HG03045 (cell line): ENCODE measurements around the gene MAPT.
"Not testable (repeated sequence)": the region's sequence is repeated elsewhere in the genome, so short reads cannot be mapped to it uniquely, and the experiment has no call there.

Experiments
- ATAC-seq: cut with Tn5 transposase; IDR thresholded peaks from one replicate; pipeline ENCODE4 v1.9.1; 2021; ENCODE audit warnings: mild to moderate bottlenecking, moderate library complexity; ENCODE audit not compliant: unreplicated experiment

The MAPT gene

DNA sequence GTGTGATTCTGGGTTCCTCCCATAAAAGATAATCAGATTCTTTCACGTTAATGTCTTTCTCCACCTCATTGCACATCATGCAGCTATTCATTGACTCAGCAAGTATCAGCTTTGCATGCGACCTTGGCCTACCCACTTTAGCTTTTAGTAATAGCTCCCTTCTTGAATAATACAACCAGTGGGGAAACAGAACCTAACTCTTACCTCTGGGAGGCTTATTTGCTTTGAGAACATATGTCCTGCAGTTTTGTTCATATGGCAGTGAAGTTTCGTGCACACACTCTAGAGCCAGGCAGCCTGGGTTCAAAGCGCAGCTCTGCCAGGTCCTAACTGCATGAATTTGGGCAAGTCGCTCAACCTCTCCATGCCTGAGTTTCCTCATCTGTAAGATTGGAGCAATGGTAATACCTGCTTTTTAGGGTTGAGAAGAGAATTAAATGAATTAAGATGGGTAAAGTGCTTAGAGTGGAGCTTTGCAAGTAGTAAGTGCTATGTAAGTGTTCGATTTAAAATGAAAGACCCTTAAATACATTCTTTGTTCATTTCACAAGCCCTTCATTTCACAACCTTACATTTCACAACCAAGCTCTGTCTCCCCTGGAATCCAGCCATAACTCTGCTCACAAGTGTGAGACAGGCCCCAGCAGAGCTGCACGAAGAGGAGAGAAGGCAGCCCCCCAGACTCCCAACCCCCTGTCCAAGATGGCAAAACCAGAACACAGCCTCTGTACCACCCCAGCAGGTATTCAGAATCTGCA is 29.3 kb downstream of the MAPT start:
- ATAC-seq: no peak

DNA sequence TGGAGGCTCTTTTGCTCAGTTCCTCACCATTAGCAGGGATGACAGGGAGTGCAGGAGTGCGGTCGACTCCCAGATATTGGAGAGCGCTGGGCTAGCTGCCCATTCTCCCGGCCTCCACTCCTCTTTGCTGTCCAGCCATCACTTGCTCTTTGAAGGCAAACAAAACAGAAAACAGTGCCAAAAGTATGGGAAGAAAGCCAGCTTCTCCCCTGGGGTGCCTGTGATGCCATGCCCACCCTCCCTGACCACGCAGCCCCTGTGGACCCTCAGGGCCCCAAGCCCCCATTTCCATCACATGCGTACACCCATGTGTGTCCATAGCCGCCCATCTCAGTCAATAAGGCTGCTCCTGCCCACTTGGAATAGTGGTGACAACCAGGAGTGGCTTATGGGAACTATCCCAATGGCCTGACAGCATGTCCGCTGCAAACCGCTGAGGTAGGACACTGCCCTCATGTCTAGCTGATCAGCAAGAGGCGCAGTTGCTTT is 30.0 kb downstream of the MAPT start:
- no peak for ATAC-seq

DNA sequence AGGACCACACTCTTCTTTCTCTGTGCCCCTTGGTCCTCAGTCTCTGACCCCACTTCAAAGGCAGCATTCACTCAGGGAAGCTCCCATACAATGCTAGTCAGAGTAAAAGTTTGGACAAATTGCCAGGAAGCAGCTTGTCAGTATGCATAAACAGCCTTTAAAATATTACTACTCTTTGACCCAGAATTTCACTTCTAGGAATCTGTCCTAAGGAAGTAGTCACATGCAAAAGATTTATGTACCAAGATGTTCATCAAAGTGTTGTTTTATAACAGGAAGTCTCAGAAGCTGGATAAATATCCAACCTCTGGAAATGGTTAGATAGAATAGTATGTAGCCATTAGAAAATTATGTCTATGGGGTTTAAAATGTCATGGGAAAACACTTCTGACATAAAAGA is 31.0 kb downstream of the MAPT start:
- ATAC-seq: no peak

DNA sequence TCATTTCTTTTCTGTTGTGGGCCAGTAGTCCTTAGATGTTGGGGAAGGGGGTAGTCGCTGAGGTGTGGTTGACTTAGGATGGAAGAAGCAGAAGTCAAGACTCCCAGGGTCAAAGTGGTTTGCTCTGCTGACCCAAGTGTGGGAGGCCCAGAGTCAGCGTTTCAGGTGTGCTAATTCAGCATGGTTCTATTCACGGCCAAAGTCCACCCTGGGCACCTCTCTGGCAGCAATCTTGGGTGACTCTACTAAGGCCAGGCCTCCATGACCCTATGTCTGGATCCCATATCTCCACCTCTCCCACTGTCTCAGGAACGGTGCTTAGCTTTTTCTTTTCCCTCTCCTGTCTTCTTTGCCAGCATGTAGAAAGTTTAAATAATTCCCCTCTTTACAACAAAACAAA is 32.9 kb downstream of the MAPT start:
- no peak for ATAC-seq

DNA sequence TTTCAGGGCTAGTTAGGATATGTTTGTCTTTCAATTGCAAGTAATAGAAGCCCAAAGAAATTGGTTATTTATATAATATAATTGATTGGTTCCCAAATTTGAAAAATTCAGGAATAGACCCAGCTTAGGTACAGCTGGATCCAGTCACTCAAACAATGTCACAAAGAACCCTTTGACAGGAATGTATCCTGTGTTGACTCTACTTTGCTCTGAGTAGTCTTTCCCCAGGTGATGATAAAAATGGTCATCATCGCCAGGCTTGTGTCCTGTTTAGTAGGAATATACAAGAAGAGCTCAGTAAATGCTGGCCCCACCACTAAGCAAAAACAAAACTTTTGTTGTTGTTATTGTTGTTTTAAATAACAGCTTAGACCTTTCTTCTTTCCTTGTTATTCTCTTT is 35.0 kb downstream of the MAPT start:
- ATAC-seq: no peak

DNA sequence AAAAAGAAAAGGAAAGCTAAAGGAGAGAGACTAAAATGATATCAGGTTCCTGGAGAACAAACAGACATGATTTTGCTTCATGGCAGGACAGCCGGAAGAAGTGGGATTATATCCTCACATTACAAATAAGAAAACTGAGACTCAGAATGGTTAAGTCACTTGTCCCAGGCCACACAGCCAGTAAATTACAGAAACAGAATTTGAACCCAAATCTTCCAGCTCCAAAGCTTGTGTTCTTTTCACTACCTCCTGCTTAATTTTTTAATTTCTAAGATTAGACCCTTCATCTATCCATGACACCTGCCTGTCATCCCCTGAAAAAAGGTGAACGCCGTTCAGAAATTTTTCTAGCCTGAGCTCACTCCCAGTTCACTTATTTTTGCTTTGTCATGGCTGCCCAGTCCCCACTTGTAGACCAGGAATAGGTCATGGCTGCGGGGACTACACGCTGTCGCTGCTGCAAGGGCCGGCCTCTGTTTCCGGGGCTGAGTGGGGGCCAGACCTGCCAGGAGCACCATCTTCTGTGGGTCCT is 36.1 kb downstream of the MAPT start:
- no peak for ATAC-seq

DNA sequence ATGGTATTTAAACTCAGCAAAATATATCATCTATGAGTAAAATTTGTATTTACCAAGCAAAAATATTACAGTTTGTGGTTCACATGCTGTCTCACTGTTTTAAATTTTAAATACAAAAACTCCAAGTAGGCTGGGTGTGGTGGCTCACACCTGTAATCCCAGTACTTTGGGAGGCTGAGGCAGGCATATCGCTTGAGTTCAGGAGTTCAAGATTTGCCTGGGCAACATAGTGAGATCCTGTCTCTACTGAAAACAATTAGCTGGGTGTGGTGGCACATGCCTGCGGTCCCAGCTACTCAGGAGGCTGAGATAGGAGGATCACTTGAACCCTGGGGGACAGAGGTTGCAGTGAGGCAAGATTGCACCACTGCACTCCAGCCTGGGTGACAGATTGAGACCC is 37.3 kb downstream of the MAPT start:
- ATAC-seq: no peak

DNA sequence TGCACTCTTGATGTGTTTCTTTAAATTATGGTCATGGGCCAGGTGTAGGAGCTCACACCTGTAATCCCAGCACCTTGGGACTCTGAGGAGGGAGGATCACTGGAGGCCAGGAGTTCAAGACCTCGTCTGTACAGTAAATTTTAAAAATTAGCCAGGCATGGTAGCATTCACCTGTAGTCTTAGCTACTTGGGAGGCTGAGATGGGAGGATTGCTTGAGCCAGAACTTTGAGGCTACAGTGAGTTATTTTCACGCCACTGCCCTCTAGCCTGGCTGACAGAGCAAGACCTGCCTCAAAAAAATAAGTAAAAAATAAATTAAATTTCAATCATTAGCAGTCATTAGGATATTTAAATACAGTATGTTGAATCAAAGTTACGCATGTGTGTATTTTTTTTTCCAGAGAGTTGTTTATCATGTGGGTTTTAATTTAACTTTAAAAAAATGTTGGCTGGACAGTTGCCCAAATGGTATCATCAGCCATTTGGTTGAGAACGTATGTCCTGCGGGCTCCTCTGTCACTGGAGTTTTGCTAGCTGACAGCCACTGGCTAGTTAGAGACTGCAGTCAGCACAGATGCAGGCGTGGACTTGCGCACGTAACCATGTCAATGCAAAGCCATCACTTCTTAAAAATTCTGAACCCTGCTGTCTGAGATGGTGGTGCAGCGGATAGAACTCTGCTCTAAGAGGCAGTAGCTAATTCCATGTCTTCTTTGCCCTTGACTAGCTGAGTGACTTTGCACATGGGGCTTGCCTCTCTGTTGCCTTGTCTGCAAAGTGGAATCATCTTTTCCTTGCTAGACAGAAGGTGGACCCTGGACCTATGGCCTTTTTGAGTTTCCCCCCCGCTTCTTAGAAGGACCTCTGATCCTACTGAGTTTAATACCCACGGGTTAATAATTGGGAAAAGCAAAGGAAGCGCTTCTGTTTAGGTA is 40.0 kb downstream of the MAPT start:
- ATAC-seq: no peak

DNA sequence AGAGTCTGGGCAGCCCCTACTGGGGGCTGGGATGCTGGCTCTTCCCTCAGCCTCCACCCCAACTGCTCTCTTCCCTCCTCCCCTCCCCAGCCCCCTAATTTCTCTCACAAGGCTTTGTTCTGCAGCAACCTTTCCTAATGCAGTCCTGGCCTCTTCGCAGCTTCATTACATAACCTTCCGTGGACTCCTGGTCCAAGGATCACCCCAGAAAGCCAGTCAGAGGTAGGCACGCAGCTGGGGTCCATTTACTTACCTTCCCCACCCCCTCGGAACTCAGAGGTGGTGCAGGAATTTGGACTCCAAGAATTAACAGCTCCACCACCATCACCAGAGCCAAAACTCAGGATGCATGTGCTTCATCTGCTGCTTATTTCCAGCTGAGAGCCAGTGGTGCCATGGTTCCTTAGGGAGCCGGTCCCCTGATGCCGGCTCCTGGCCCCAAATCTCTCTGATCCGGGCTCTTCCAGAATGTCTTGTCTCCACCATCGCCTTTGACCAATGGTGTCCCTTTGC is 40.9 kb downstream of the MAPT start:
- ATAC-seq: no peak

DNA sequence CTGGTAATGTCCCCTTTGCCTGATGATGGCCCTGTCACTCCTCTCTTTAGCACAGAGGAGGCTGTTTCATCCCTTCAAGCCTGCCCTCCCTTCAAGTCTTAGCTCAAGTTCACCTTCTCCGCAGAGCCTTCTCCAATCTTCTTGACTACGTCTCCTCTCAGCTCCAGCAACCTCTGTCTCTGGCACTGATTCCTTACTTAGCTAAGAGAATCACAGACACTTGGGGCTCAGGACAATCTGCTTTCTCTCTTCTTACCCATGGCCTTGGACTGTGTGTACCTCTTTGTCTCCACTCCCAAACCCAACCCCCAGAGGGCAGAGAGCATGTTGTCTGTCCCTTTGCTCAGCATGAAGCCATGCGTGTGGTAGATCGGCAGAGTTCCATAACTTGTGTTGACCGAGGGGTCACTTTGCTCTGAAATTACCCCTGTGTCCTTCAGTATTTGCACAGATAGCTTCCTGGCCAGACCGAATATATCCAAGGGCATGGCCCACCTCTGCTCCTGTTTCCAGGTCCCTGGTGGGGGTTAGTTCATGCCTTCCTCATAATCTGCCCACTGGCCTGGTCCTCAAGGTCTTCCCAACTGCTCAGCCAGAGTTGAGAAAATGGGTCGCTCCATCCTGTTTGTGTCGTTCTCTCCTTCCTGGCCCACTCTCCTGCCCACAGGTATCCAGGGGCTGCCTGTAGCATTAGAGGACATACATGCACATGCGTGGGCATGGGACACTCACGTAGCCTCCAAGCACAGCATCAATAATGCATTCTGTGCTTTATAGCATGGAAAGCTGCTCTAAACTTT is 41.6 kb downstream of the MAPT start:
- no peak for ATAC-seq

DNA sequence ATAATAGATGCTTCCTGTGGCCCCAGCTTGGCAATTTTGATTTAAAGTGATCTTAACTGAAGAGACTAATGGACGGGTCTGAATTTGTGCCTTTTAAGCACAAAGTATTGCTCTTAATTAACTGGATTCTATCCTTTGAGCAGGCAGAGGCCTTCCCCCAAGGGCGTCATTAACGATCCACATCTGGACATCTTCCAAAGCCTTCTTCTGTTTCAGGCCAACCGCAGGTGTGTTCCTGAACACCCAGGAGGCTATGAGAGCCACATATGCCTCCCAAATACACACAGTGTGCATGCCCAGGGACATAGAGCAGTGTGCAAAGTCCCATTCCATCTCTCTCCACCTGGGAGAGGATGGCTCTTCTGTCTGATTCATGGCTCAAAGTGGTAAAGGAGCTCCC is 42.3 kb downstream of the MAPT start:
- ATAC-seq: no peak

DNA sequence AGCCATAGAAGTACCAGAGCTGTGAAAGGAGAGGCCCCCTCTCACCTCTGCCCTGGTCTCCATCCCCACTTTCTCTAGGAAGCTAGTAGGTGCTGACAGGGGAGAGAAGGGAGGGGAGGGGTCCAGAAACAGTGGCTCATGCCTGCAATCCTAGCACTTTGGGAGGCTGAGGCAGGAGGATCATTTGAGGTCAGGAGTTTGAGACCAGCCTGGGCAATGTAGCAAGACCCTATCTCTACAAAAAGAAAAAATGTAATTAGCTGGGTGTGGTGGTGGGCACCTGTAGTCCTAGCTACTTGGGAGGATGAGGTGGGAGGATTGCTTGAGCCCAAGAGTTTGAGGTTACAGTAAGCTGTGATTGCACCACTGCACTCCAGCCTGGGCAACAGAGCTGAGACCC is 42.8 kb downstream of the MAPT start:
- ATAC-seq: not testable (repeated sequence)

DNA sequence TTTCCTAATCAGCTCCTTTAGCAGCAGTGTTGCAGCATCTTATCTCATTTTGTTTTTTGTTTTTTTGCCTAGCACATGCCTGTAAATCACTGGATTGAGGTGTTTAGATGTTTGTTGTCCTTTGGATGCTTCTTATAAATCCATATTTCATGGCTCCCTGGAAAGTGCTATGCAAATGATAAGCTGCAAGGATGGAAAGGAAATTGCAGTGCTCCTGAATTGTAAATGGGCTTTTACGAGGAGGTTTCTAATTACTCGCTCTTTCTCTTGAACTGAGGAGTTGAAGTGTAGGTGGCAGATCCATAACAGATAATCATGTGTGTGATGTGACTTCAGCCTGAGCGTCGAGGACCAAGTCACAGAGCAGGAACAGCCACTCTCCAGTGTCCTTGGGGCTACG is 45.0 kb downstream of the MAPT start:
- no peak for ATAC-seq

DNA sequence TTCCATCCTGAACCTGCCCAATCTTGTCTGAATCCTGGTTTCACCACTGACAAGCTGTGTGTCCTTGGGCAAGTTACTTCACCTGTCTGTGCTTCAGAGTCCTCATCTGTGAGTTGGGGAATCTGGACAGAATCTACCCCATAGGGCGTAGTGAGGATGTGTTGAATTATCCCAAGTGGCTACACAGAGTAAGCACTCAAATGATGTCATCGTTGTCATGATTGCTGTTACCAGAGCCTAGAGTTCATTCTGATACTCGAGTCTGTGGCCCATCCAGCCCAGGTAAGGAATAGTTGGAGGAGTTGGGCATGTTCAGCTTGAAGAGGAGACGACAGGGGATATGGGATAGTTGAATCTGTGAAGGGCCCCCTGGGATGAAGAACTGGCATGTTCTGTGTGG is 45.9 kb downstream of the MAPT start:
- no peak for ATAC-seq

DNA sequence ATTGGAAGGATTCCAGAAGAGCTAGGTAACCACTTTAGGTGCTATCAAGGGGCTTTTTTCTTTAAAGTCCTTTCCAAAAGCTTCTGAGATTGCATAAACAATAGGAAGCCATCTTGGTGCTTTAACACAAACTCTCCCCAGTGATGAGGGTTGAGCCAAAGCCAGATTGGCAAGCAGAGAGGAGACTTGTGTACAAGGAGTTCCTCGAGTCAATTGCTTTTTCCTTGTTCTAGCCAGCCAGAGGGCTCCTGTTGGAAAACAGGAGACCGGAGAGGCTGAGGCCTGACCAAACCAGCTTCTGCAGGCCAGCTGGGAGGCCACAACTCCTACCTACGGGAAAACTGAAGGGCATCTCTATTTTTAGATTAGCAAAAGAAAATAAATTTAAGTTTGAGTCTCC is 46.5 kb downstream of the MAPT start:
- ATAC-seq: no peak

DNA sequence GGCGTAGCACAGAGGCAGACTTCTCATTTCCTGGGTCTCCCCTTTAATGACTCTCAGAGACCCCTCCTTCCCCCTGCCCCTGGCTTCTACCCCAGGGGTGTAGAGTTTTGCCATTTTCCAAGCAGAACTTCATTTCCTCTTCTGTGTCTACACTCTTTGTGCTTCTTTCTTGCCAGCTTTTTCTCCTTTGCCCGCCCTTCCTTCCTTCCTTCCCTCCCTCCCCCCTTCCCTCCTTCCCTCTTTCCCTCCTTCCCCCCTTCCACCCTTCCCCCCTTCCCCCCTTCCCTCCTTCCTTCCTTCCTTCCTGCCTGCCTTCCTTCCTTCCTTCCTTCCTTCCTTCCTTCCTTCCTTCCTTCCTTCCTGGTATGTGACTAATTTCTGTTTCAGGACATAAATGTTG is 47.0 kb downstream of the MAPT start:
- ATAC-seq: no peak

DNA sequence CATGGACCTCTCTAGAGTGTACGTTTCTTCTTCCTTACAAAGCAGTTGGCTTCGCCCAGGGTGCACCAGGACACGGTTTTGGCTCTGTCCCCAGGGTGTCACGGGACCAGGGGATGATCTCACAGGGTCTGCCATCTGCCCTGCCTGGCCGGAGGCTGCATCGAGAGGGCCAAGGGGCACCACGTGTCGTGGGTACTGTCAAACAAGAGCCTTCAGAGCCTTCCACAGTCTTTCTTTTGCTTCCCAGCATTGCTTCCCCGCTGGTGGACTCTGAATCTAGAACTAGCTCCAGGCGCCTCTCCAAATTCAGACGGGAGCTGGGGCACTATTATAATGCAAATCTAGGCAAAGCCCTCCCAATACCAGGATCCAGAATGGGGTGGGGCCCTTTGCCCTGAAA is 47.9 kb downstream of the MAPT start:
- ATAC-seq: no peak

DNA sequence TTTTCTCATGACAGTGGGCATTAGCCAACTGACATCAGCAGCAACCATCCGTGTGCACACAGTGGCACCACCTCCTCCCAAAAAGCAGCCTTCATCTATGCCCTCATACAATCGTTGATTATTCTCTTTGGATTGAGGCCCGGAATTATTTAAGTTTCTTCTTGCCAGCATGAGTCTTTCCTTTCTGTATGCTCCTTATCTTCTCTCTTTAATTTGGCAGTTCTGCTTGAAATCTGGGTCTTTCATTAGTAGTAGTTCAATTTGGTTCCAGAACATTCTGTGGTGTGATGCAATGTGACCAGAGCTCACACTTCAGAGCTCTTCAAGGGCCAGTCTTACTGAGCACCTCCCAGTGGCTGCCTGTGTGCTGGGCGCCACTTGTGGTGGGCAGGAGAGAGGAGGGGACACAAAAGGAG is 52.5 kb downstream of the MAPT start:
- no peak for ATAC-seq

DNA sequence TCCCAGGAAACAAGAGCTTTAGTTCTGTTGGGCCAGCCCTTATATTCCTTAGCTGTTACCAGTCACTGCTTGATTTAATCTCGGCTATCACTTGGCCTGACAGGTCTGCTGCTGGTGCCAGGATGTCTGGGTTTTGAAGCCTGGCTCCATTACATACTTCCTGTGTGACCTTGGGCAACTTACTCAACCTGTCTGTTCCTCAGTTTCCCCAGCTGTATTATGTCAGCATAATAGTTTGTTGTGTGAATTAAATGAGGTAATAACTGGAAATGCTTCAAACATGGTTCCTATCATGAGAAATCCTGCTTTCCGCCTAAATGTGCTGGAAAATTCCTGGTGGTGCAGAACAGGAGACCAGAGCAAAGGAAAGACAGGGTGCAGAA is 54.1 kb downstream of the MAPT start:
- ATAC-seq: no peak

DNA sequence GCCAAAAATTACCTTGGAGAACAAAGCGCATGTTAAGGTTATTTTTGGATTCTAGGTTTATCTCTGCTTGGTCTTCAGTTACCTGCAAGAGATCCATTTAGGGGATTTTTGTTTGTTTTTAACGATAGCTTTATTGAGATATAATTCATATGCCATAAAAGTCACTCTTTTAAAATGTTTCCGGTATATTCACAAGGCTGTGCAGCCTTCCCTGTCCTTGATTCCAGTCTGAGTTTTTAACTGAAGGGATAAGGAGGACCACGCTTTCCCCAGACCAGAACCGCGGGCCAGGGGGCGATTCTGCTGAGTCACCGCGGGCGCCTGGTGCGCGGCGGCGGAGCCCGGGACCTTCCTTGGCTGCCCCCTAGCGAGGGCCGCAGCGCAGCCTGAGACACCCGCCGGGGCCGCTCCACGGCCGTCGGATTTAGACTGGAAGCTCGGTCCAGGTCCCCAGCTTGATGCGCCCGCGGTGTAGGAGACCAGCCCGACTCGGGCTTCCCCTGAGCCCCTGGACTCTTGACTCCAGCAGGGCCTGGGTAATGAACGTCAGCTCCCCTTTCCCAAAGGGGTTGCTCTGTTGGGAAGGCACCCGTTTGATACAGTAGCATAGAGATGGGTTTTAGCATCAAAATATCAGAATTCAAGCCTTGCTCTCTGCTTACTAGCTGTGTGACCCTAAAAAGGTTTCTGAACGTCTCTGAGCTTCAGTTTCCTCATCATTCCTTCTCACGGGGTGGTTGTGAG is 54.7 kb downstream of the MAPT start:
- no peak for ATAC-seq
